MM.1S (cell line): Measurements from ENCODE around the gene SNX19.

ENCODE experiments used
- EZH2phosphoT487 ChIP-seq: fragments of 300-600 bp; sonication (generic); IDR thresholded peaks from 2 replicates; pipeline ENCODE4 v1.6.1; 2018; ENCODE audit warnings: antibody characterized with exemption, low read length
- TF ChIP-seq, protein P1 (sequence below): fragments of 300-600 bp; sonication (generic); IDR thresholded peaks from 2 replicates; pipeline ENCODE4 v1.5.1; 2016; ENCODE audit warnings: antibody characterized with exemption, low read length, mixed read lengths

- TF ChIP-seq, protein P1, sequence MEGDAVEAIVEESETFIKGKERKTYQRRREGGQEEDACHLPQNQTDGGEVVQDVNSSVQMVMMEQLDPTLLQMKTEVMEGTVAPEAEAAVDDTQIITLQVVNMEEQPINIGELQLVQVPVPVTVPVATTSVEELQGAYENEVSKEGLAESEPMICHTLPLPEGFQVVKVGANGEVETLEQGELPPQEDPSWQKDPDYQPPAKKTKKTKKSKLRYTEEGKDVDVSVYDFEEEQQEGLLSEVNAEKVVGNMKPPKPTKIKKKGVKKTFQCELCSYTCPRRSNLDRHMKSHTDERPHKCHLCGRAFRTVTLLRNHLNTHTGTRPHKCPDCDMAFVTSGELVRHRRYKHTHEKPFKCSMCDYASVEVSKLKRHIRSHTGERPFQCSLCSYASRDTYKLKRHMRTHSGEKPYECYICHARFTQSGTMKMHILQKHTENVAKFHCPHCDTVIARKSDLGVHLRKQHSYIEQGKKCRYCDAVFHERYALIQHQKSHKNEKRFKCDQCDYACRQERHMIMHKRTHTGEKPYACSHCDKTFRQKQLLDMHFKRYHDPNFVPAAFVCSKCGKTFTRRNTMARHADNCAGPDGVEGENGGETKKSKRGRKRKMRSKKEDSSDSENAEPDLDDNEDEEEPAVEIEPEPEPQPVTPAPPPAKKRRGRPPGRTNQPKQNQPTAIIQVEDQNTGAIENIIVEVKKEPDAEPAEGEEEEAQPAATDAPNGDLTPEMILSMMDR = no peak
- TF ChIP-seq EZH2phosphoT487 = no peak
Measured at GRCh38 chr11:130911306-130911705, 5.0 kb downstream of the SNX19 start.
